Ectodermal cell (in vitro differentiated cells): ENCODE results near the gene SDK1.

Experiments
- H3K27ac ChIP-seq: 2 replicates; pipeline ENCODE4 v1.7.0; 2013; ENCODE audit warnings: mild to moderate bottlenecking, low read depth, low read length; ENCODE audit not compliant: insufficient read depth, poor library complexity, severe bottlenecking
- H3K27me3 ChIP-seq: 2 replicates; pipeline ENCODE4 v1.7.0; 2013; ENCODE audit warnings: mild to moderate bottlenecking, low read length; ENCODE audit not compliant: insufficient read depth, control insufficient read depth, poor library complexity, severe bottlenecking
- H3K36me3 ChIP-seq: one replicate; pipeline ENCODE4 v1.7.0; 2013; ENCODE audit warnings: low read length; ENCODE audit not compliant: control insufficient read depth, insufficient read depth
- H3K4me1 ChIP-seq: one replicate; pipeline ENCODE4 v1.7.0; 2013; ENCODE audit warnings: low read length; ENCODE audit not compliant: control insufficient read depth, insufficient read depth
- H3K4me3 ChIP-seq: 2 replicates; pipeline ENCODE4 v1.7.0; 2013; ENCODE audit warnings: low read depth, low read length, control low read depth; ENCODE audit not compliant: insufficient read depth
- H3K9me3 ChIP-seq: 2 replicates; pipeline ENCODE4 v1.7.0; 2013; ENCODE audit warnings: mild to moderate bottlenecking, low read length, moderate library complexity; ENCODE audit not compliant: control insufficient read depth
- WGBS, 2 experiments: methylation state at CpG; one replicate each; pipeline ENCODE4 v1.1.7; 2013; ENCODE audit warnings: missing lambda C conversion rate in 2 of 2; 5-methylcytosine and 5-hydroxymethylcytosine counted together

The SDK1 gene

DNA sequence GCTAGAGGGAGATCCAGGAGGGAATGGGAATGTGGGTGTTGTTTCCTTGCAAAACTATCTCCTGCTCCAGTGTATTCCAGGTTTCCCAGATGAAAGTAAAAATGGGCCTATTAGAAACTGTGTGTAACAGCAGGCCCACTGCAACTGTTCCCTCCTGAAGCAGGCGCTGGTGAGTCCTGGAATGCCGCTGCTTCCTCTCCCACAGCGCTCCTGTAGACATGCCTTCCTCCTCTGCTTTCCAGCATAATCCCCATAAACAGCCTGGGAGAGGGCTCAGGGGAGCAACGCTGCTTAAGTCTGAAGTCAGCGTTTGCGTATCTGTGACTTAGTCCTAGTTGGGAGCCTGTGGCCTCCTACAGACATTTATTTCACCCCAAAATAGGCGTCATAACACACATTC lies 830.0 kb downstream of the SDK1 start:
- Histone ChIP-seq H3K4me1 (peaks cover 10% of the 10 kb centered on the region), H3K4me3 (no peak overlapping the region), H3K27ac (no peak overlapping the region), H3K9me3 (no peaks in the 10 kb centered on the region), H3K27me3 (no peaks in the 10 kb centered on the region), H3K36me3 (no peaks in the 10 kb centered on the region)
- WGBS, 2 experiments, result 44% methylated on average over 7 of the region's 7 CpGs

DNA sequence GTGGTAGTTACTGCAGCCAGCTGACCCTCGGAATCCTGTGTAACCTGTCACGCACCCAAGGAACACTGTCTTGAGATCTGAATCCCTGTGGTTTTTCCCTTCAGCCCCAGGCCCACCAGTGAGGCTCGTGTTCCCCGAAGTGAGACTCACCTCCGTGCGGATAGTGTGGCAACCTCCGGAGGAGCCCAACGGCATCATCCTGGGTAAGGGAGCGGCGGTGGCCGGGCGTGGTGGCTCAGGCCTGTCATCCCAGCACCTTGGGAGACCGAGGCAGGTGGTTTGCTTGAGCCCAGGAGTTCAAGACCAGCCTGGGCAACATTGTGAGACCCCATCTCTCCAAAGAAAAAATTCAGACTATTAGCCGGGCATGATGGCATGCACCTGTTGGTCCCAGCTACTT lies 831.2 kb downstream of the SDK1 start:
- Histone ChIP-seq H3K4me1 (peaks cover 12% of the 10 kb centered on the region), H3K4me3 (no peak overlapping the region), H3K27me3 (no peaks in the 10 kb centered on the region), H3K27ac (no peak overlapping the region), H3K9me3 (no peaks in the 10 kb centered on the region), H3K36me3 (no peaks in the 10 kb centered on the region)
- WGBS, 2 experiments, result 87 to 88% methylated on average over 14 of the region's 14 CpGs

DNA sequence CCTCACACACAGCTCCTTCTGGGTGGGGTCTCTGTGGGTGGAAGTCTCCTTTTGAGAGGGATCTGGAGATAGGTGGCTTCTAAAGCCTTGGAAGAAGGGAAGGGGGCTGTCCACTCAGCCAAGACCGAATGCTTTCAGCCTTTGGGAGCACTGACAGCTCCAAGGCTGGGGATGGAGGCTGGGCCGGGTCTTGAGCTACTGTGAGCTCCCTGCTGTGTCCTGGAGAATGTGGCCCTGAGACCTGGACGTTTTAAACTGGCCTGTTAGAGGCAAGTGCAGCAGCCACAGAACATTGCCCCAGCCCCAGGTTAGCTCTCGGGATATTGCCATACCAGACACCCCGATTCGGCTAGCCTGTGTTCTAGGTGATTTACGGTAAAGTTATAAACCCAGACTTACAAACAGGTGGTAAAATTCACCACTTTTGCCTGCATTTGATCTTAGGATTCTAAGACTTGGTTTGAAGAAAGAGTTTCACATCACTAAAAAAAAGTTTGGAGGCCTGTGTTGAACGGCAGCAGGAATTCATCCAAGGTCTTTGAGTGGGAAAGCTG lies 832.5 kb downstream of the SDK1 start:
- no peaks in the 10 kb centered on the region for H3K36me3 ChIP-seq
- H3K9me3 ChIP-seq, result no peaks in the 10 kb centered on the region
- peaks cover 12% of the 10 kb centered on the region for H3K4me1 ChIP-seq
- no peak overlapping the region for H3K27ac ChIP-seq
- no peak overlapping the region for H3K4me3 ChIP-seq
- 75 to 79% methylated on average over 8 of the region's 8 CpGs for WGBS, 2 experiments
- H3K27me3 ChIP-seq, result no peaks in the 10 kb centered on the region

DNA sequence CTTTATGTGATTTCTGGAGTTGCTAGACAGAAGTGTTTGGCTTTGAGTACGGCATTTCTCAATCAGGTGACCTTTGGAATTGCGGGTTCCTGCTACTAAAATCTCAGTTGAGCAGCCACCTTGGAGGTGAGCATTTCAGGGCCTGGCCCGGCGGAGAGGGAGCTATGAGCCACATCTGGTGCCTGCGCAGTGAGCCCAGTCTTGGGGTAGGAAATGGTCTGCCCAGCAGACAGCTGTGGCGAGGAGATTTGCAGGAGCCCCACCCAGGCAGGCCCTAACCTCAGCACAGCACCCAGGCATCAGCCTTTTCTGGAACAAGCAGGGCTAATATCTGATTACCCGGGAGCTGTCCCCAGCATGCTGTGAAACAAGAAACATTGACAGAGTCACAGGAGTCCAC lies 833.2 kb downstream of the SDK1 start:
- peaks cover 12% of the 10 kb centered on the region for H3K4me1 ChIP-seq
- no peaks in the 10 kb centered on the region for H3K36me3 ChIP-seq
- no peaks in the 10 kb centered on the region for H3K27me3 ChIP-seq
- WGBS, 2 experiments, result 92 to 95% methylated on average over 7 of the region's 7 CpGs
- no peak overlapping the region for H3K4me3 ChIP-seq
- H3K27ac ChIP-seq, result no peak overlapping the region
- H3K9me3 ChIP-seq, result no peaks in the 10 kb centered on the region

DNA sequence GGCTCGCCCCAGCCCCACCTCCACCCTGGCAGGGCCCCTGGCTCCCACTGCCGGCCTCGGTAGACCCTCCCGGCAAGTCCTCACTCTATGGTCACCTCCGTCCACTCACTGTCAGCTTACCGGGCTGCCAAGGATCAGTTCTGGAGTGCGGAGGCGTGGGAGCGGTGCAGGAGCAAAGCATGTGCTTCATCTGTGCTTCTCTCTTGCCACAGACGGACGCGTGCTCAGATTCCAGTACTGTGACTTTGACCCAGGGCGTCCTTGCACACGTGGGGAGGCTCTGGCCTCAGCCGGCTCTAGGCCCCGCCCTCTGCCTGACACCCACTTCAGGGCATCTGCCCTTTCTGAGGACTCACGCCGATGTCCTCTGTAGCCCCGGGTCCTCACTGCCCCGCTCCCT lies 833.6 kb downstream of the SDK1 start:
- H3K4me3 ChIP-seq, result no peak overlapping the region
- H3K27me3 ChIP-seq, result no peaks in the 10 kb centered on the region
- no peaks in the 10 kb centered on the region for H3K36me3 ChIP-seq
- peaks cover 12% of the 10 kb centered on the region for H3K4me1 ChIP-seq
- 93 to 94% methylated on average over 20 of the region's 20 CpGs for WGBS, 2 experiments
- H3K27ac ChIP-seq, result no peak overlapping the region
- H3K9me3 ChIP-seq, result no peaks in the 10 kb centered on the region

DNA sequence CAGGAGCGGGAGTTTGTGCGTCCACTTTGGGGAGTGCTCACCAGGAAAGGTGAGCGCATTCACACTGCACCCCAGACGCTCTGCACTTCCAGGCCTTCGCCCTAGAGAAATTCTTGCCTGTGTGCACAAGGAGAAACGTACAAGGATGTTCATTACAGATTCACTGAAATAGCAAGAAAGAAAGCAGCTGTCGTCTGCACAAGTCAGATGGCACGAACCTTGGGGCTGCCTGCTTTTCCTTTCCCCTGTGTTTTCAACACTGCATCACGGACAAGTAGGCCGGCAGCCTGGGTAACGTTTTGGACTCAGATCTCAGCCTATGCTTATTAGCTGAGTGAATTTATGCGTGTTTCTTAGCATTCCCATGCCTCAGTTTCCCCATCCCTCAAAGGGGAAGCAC lies 834.2 kb downstream of the SDK1 start:
- Histone ChIP-seq H3K27ac (no peak overlapping the region), H3K4me3 (no peak overlapping the region), H3K36me3 (no peaks in the 10 kb centered on the region), H3K27me3 (no peaks in the 10 kb centered on the region), H3K9me3 (no peaks in the 10 kb centered on the region), H3K4me1 (peaks cover 15% of the 10 kb centered on the region)
- 91 to 92% methylated on average over 12 of the region's 12 CpGs for WGBS, 2 experiments

DNA sequence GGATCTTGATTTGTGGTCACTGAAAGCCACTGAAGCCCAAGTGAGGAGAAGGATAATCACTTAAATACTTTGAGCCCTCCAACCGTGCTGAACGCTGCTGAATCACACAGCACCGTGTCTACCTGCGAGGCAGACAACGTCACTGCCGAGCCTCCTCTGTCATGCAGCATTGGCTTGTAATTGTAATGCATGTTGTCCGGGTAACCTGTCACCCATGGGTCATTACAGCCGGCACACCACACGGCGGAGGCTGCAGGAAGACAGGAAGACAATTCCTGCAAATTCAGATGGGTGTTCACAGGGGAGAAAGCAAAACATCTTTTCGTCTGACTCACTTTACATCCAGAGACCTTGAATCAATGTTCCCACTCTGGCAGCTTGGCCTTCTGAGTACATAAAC lies 835.0 kb downstream of the SDK1 start:
- Histone ChIP-seq H3K36me3 (no peaks in the 10 kb centered on the region), H3K27ac (no peak overlapping the region), H3K9me3 (no peaks in the 10 kb centered on the region), H3K4me1 (peaks cover 12% of the 10 kb centered on the region), H3K4me3 (no peak overlapping the region), H3K27me3 (no peaks in the 10 kb centered on the region)
- 30 to 40% methylated on average over 11 of the region's 11 CpGs for WGBS, 2 experiments

DNA sequence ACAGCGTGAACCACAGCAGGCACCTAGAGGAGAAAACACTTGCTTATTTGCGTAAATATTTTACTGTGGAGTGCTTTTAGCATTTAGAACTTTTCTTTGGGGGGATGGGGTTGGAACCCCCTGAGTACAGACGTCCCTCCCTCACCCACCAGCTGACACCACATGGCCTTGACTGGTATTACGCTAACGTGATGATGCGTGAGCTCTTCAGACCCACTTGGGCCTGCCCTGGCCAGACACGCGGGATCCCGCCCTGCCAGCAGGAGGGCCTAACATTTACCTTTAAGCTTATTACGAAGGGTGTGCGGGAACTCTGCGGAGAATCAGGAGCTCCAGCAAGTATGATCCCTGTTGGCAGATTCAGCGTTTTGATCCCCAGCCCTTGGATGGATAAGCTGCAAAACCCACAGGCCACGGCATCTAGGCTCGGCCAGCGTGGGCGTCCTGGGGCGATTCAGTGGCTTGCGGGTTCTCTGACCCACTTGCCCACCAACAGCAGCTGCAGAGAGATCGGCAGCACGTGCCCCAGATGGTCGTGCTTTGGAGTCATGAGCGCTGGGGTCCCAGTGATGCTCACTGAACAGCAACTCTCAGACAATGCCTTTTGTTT lies 835.6 kb downstream of the SDK1 start:
- Histone ChIP-seq H3K36me3 (no peaks in the 10 kb centered on the region), H3K27ac (no peak overlapping the region), H3K4me3 (no peak overlapping the region), H3K27me3 (no peaks in the 10 kb centered on the region), H3K9me3 (no peaks in the 10 kb centered on the region), H3K4me1 (peaks cover 11% of the 10 kb centered on the region)
- 75 to 79% methylated on average over 23 of the region's 23 CpGs for WGBS, 2 experiments

DNA sequence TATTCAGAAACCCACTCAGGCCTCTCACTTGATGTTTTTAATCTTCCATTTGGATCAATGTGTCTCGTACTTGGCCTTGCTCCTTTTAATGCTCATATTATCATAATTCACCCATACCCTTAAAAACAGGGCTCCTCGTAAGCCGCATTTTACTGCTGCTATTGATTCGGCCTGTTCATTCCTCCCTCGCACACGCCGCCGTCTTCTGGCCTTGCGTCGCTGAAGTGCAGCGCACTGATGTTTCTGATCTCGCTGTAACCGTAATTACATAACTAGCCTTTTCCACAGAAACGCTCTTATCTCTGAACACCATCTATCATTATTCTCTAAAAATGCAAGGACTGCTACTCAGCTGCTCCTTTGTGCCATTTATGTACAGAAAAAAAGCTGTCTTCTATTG lies 836.5 kb downstream of the SDK1 start:
- Histone ChIP-seq H3K27ac (no peak overlapping the region), H3K4me1 (peaks cover 11% of the 10 kb centered on the region), H3K4me3 (no peak overlapping the region), H3K27me3 (no peaks in the 10 kb centered on the region), H3K36me3 (no peaks in the 10 kb centered on the region), H3K9me3 (no peaks in the 10 kb centered on the region)
- WGBS, 2 experiments, result 93 to 96% methylated on average over 14 of the region's 14 CpGs

DNA sequence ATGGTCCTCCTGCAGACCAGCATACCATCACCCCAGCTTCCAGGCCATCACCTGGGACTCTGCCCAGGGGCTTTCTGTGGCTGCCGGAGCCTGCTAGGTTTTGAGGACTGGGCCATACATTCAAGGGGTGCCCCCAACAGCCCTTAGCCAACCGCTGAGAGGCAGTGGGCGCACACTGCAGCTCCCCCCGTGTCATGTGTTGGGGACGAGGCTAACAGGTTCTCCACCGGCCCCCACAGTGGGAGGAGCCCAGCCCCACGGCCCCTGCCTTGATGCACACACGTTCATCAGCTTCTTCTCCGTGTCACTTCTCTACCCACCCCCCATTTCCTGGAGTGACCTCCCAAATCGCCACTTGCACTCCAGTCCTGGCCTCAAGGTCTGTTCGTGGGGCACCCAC lies 837.8 kb downstream of the SDK1 start:
- peaks cover 11% of the 10 kb centered on the region for H3K4me1 ChIP-seq
- H3K27ac ChIP-seq, result no peak overlapping the region
- no peaks in the 10 kb centered on the region for H3K27me3 ChIP-seq
- H3K9me3 ChIP-seq, result no peaks in the 10 kb centered on the region
- H3K4me3 ChIP-seq, result no peak overlapping the region
- no peaks in the 10 kb centered on the region for H3K36me3 ChIP-seq
- WGBS, 2 experiments, result 88 to 93% methylated on average over 10 to 11 of the region's 11 CpGs
